ENCODE results near the gene SCRT2.

GRCh38 chr20:626579-626978 lies 49.0 kb downstream of the SCRT2 start:
- TF ChIP-seq CTCF (IDR thresholded peaks at IDR 0.05) (no peak), POLR2A (IDR thresholded peaks at IDR 0.05) (no peak)
